ENCODE data around the gene PLXDC2.

The PLXDC2 gene

GRCh38 chr10:19946245-19946644 lies 130.0 kb downstream of the PLXDC2 start:
- no peak for DNase-seq

DNA sequence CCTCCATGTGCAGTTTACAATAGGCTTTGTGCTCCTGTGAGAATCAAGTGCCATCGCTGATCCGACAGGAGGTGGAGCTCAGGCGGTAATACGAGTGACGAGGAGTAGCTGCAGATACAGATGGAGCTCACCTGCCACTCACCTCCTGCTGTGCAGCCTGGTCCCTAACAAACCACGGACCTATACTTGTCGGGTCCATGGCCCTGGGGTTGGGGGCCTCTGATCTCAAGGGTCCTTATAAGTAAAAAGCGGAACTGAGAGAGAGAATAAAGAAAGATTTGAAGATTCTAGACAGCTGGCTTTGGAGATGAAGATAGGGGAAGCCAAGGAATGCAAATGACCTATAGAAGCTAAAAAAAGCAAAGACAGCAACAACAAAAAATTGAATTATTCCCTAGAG lies 130.6 kb downstream of the PLXDC2 start:
- DNase-seq = no peak

- DNase-seq = no peak
These were observed 131.0 kb downstream of the PLXDC2 start for GRCh38 chr10:19947215-19947614.

- DNase-seq = no peak
These were observed 131.4 kb downstream of the PLXDC2 start for GRCh38 chr10:19947656-19948055.

- DNase-seq = no peak
These were observed 136.2 kb downstream of the PLXDC2 start for GRCh38 chr10:19952224-19953010.

DNA sequence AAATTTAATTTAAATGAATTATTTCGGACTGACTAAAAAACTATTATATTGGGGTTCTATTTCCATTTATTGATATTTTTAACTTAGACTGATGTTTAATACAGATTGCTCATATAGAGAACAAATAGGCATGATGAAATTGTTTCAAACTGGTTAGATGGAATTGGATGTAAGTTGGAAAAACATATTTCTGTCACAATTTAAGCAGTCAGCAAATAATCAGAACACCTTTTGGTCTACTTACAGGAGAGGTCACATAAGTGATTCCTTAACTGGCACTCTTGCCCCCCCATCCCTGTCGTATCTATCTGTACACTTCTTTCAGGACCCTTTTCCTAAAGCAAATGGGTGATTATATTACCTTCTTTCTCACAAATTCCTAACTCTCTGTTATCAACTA lies 138.4 kb downstream of the PLXDC2 start:
- no peak for DNase-seq

GRCh38 chr10:19956516-19957032 lies 140.3 kb downstream of the PLXDC2 start:
- DNase-seq = no peak

- no peak for DNase-seq
These were observed 142.6 kb downstream of the PLXDC2 start for GRCh38 chr10:19958787-19959186.

DNA sequence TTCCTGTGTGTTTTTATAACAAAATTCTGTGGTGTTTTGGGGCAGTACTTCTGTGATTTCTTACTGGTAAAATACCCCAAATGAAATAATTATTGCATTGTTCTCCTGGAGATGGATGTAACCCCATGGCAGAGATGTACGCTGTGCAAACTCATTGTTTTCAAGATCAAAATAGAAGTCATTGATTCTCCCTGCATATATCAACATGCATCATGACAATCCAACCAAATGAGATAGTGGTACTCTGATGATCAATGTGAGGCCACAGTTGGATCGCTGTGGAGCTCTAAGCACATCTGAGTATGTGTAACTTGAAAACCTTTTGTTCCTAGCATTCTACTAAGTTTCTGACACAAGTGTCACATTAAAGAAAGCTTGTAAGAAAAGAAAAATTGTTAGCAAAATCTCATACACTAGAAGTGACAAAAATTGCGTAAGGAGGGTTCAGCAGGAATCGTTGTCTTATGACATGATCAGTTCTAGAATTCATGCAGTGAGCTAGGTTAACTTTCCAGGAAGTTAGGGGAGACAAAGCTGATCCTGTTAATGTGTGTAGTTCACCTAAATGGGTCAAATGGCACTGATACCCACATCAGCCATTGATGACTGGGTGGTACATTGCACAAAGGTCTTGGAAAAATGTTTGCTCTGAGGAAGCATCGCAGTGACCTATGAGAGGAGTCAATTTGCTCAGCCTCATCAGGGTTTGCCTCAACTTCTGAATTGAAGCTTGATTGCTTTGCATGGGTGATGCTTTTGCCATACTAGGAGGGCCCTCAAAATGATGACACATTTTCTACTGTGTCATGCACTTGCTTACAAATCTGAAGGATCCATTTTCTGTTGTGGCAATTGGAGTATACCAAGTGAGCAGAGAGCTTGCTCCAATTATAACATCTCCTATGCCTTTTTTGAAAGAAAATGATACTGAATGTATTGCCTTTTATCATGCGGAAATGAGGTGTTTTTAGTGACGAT lies 145.1 kb downstream of the PLXDC2 start:
- DNase-seq = no peak

GRCh38 chr10:19964625-19965024 lies 148.4 kb downstream of the PLXDC2 start:
- no peak for DNase-seq

DNA sequence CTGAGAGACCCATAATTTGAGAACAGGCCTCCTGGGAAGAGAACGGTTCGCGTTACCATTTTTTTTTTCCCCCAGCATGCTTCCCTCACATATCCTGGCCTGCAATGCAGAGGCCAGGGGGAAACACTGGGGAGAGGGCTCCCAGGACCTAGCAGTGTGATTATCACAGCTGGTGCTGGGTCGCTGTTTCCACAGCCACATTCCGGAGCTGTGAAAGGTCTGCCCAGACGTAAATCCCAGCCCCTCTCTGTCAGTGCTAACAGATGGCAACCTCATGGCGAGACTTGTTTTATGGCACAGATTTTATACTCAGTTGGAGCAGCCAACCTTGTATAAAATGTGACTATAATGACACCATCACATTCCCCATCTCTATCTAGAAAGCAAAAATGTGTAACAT lies 150.5 kb downstream of the PLXDC2 start:
- DNase-seq = no peak

DNA sequence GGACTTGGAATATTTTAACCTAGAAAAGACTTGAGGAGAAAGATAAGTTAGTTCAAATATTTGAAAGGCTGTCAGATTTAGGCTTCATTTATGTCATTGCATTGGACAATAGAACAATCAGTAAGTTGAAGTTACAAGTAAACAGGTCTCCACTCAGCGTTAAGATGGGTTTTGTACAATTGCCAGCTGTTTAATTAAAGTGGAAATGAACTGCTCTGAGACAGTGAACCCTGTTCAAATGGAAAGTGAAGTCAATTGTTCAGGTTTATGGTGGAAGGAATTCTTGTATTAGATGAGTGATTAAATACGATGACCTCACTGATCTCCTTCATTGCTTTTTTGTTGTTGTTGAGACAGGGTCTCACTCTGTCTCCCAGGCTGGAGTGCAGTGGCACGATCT lies 151.7 kb downstream of the PLXDC2 start:
- no peak for DNase-seq

DNA sequence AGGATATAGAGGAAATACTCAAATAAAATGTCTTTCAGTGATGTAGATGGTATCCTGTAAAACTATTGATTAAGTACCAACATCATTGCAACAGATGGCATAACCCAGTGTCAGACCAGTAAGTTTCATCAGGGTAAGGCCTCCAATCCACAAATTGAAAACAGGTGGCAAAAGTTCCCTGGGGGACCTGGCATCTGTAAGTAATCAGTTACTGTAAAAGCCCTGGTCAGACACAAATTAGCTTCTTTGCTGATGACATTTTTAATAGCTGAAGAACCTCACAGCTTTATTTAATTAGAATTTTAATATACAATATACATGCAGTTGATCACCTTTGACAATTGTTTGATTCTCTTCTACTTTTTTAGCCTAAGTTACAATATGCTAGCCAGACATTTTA lies 152.5 kb downstream of the PLXDC2 start:
- no peak for DNase-seq

GRCh38 chr10:19970256-19970655 lies 154.0 kb downstream of the PLXDC2 start:
- DNase-seq = no peak

GRCh38 chr10:19970717-19971116 lies 154.5 kb downstream of the PLXDC2 start:
- no peak for DNase-seq

DNA sequence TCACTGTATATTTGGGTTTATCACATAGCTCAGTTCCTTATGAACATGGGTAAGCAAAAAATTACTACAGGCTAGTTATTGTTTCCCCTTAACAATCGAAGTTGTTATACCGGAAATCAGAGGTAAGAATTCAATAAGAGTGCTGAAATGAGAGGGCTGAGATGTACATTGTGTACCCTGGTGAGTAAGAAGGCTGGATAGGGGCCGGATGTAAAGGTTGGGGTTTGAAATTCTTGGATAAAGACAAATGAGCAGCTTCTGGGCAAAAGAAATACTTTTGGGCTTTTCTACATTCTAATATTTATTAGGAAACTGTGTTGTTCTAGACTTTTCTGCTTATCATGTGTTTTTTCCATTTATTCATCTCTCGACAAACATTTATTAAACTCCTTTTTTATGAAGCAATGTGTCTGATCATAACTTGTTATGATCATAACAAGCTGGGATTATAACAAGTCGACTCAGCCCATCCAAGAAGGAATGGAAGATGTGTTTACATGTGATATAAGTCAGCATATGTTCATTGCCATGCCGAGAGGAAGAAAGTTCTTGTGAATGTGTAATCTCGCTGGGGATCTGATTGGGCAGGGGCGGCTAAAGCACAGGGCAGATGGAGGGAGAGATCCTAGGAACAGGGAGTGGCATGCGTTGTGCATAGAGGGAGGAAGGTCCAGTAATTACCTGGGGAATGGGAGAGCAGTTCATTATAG lies 155.3 kb downstream of the PLXDC2 start:
- DNase-seq = no peak

GRCh38 chr10:19974138-19974537 lies 157.9 kb downstream of the PLXDC2 start:
- DNase-seq = no peak

DNA sequence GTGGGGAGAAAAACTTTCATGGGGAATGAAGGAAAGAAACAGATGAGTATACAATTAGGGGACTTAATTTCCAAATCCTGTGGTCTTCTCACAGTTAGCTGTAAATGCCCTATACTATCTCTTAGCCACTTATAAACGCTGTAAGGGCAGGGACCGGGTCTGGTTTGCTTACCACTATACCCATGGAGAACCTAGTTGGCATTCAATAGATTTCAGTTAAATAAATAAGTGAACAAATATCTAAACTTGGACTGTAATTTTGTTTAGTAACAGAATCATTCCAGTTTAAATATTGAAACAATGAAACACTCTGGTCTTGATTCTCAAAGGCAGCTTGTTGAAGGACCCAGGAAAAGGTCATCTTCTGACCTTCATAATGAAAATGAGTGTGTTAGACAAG lies 158.3 kb downstream of the PLXDC2 start:
- no peak for DNase-seq

DNA sequence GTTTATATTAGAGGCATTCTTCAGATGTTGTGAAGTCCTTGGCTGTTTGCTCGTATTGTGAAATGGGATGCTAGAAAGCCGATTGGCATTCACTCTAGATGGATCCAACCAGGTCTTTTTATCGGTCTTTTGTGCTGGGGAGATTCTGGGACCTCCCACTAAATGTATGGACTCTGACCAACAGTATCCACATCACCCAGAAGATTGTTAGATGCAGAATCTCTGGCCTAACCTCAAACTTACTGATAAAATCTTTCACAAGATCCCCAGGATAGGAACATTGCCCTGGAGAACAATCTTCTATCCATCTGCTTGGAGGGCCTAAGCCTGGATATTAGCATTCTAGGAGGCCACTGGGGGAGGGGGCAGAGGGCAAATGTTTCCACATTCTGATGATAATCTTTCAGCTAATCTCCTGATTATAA lies 160.9 kb downstream of the PLXDC2 start:
- no peak for DNase-seq

GRCh38 chr10:19979628-19980027 lies 163.4 kb downstream of the PLXDC2 start:
- no peak for DNase-seq

GRCh38 chr10:19983880-19984565 lies 167.8 kb downstream of the PLXDC2 start:
- no peak for DNase-seq

DNA sequence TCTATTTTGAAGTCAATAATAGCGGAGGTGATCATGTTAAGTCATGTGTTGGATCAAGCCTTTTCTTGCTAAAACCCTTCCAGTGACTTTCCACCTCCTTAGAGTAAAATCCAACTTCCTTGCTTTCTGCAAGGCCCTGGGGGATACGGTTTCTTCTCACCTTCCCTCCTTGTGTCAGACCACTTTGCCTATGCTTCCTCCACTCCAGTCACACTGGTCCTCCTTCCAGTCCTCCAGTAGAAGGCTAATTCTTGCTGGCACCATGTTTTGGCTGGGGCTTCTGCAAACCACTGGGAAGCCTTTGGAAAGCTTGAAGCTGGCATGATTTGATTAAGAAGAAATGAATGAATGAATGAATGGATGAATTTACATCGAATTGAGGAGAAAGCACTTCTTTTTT lies 169.5 kb downstream of the PLXDC2 start:
- DNase-seq = no peak

Data from NCI-H187 (cell line).